Heart left ventricle (tissue), 13 donors: ENCODE results near the gene AKAP13.

Experiments used
- CTCF ChIP-seq, 12 donors: fragments of 200-600 bp; sonication (generic) in 4 of 12; IDR thresholded peaks; one replicate each; pipeline versions ENCODE4 v1.5.0 to v1.8.0; 2018 to 2022; ENCODE audit warnings: antibody characterized with exemption in 12 of 12, mild to moderate bottlenecking in 5 of 12
- POLR2A ChIP-seq, 2 donors: fragments of 450-650 bp; IDR thresholded peaks; one replicate each; pipeline ENCODE4 v1.6.1; 2017; ENCODE audit warnings: antibody characterized with exemption in 2 of 2, mild to moderate bottlenecking in 2 of 2, moderate library complexity in 2 of 2
- donor health status: ischemic (EF 13 %, LVEDD 7.1; RV severe dilation, severe dysfunction).
- donor health status: DM: no; HTN: yes; CAD: no.
- donor health status: DM: no; HTN: no; CAD: no.
- donor health status: ischemic (EF 25% LVEDD 6.9; RV normal size, moderate dysfunction).
- donor health status: ischemic (EF 25% LVEDD 5.7; RV mildly dilated, moderate dysfunction).
- donor health status: ischemic (EF 35%, LVEDD 5.7; RV mildly dilated, moderate dysfunction).
- donor health status: nonischemic (EF 11% LVEDD 7.7; RV severe dilation, severe dysfunction).
- donor health status: DM: yes; HTN: yes; CAD: no.
- donor health status: PGD.
- donor health status: ischemic (EF 29% LVEDD 5.4; RV normal size, mild dysfunction).
- donor health status: nonischemic (EF 23%, LVEDD 6.1; RV moderate dilation, normal function).

GRCh38 chr15:85492406-85492805 lies 112.0 kb downstream of the AKAP13 start:
- TF ChIP-seq CTCF (IDR thresholded peaks at IDR 0.05) (no peak), POLR2A (IDR thresholded peaks at IDR 0.05) (no peak)
